ENCODE results near the gene ALDH16A1.
A peak's percentile ranks its signal among the peaks of the same experiment; 100 is the strongest.
"Not testable (repeated sequence)": the region's sequence is repeated elsewhere in the genome, so short reads cannot be mapped to it uniquely, and the experiment has no call there.

ALDH16A1 gene

DNA sequence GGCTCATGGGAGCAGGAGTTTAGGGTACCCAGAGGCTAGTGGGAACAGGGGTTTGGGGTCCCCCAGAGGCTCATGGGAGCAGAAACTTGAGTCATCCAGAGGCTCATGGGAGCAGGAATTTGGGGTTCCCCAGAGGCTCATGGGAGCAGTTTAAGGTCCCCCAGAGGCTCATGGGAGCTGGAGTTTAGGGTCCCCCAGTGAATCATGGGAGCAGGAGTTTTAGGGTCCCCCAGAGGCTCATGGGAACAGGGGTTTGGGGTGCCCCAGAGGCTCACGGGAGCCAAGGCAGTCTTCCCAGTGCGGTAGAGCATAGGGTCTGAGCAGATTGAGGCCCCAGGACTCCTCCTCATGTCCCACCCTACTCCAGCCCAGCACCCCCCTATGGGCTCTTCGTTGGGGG, 12.3 kb downstream of the ALDH16A1 start:
- H3K4me3 ChIP-seq (ENCODE audit: low read length) = no peak overlapping the region
- no peak for TF ChIP-seq CTCF (IDR thresholded peaks at IDR 0.05; ENCODE audit: insufficient read depth, low read depth, low read length, missing control alignments)
- no peak for DNase-seq (ENCODE audit: low read depth)

GRCh38 chr19:49468199-49468598, 15.2 kb downstream of the ALDH16A1 start:
- TF ChIP-seq CTCF (IDR thresholded peaks at IDR 0.05; ENCODE audit: insufficient read depth, low read depth, low read length, missing control alignments) = no peak
- peak; percentile 84 for DNase-seq (ENCODE audit: low read depth)
- H3K4me3 ChIP-seq (ENCODE audit: low read length) = peak overlapping the region; percentile 10

GRCh38 chr19:49468746-49469447, 15.9 kb downstream of the ALDH16A1 start:
- H3K4me3 ChIP-seq (ENCODE audit: low read length) = peak overlapping the region; percentile 10

DNA sequence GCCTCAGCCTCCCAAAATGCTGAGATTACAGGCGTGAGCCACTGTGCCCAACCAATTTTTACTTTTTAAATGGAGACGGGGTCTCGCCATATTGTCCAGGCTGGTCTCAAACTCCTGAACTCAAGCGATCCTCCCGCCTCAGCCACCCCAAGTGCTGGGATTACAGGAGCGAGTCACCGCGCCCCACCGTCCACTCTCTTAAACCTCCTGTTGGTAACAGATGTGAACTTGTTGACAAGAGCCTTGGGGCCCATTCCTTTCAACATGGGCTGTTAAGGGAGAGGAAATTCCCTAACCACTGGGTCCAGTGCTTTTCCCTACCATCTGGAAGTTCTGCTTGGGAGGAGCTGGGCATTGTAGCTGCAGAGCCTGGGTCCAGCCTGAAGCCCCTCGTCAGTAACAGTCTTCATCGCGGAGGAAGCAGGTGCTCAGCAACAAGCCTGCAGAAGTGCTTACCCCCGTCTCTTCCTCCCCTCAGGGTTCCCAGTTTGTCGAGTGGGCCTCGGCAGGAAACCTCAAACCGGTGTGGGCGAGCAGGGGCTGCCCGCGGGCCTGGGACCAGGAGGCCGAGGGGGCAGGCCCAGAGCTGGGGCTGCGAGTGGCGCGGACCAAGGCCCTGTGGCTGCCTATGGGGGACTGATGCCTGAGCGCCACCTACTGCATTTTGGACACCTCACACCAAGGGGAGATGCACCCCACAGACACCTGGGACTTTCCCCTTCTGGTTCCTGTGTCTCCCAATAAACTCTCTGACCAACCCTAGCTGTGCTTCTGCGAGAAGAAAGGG, 17.0 kb downstream of the ALDH16A1 start:
- no peak overlapping the region for H3K4me3 ChIP-seq (ENCODE audit: low read length)
- DNase-seq (ENCODE audit: low read depth) = peak; percentile 10
- no peak for TF ChIP-seq CTCF (IDR thresholded peaks at IDR 0.05; ENCODE audit: insufficient read depth, low read depth, low read length, missing control alignments)

More at GRCh38 chr19:49468746-49469447, 15.9 kb downstream of the ALDH16A1 start:
- no peak for TF ChIP-seq CTCF (IDR thresholded peaks at IDR 0.05; ENCODE audit: insufficient read depth, low read depth, low read length, missing control alignments)
- DNase-seq (ENCODE audit: low read depth) = peak; percentile 75

- no peak overlapping the region for H3K4me3 ChIP-seq (ENCODE audit: low read length)
- no peak for TF ChIP-seq CTCF (IDR thresholded peaks at IDR 0.05; ENCODE audit: insufficient read depth, low read depth, low read length, missing control alignments)
- no peak for DNase-seq (ENCODE audit: low read depth)
Measured at GRCh38 chr19:49470615-49470978, 17.6 kb downstream of the ALDH16A1 start.

GRCh38 chr19:49472936-49473335, 19.9 kb downstream of the ALDH16A1 start:
- H3K4me3 ChIP-seq (ENCODE audit: low read length) = no peak overlapping the region
- TF ChIP-seq CTCF (IDR thresholded peaks at IDR 0.05; ENCODE audit: insufficient read depth, low read depth, low read length, missing control alignments) = no peak
- no peak for DNase-seq (ENCODE audit: low read depth)

- not testable (repeated sequence) for DNase-seq (ENCODE audit: low read depth); H3K4me3 ChIP-seq (ENCODE audit: low read length)
Measured at GRCh38 chr19:49473501-49473867, 20.5 kb downstream of the ALDH16A1 start.
